Retinal pigment epithelial cell (primary cell): ENCODE data around the gene SLC26A6.

Experiments
- DNase-seq: peaks from one replicate; pipeline ENCODE4 v3.0.0-alpha.2; 2010; ENCODE audit warnings: low read depth
- H3K4me3 ChIP-seq: 2 replicates; pipeline ENCODE4 v1.5.1; 2011; ENCODE audit warnings: mild to moderate bottlenecking, low read length, control low read depth, moderate library complexity
- CTCF ChIP-seq: conservative IDR thresholded peaks from 2 replicates; pipeline ENCODE4 v1.5.1; 2011; ENCODE audit warnings: low read depth, low read length, control low read depth, inconsistent platforms

Gene SLC26A6

GRCh38 chr3:48660800-48661400 lies 25.6 kb upstream of the SLC26A6 start:
- no peak for TF ChIP-seq CTCF
- no peak for DNase-seq
- no peak overlapping the region for H3K4me3 ChIP-seq

- TF ChIP-seq CTCF: no peak
- no peak for DNase-seq
- H3K4me3 ChIP-seq: no peak overlapping the region
Observed at GRCh38 chr3:48656841-48657281, 21.6 kb upstream of the SLC26A6 start.

GRCh38 chr3:48656061-48656840 lies 21.0 kb upstream of the SLC26A6 start:
- peak; percentile 60 for TF ChIP-seq CTCF
- H3K4me3 ChIP-seq: peak overlapping the region; percentile 36
- no peak for DNase-seq

- peak overlapping the region; percentile 34 for H3K4me3 ChIP-seq
- TF ChIP-seq CTCF: no peak
- no peak for DNase-seq
Observed at GRCh38 chr3:48655606-48656005, 20.3 kb upstream of the SLC26A6 start.

- DNase-seq: no peak
- TF ChIP-seq CTCF: no peak
- no peak overlapping the region for H3K4me3 ChIP-seq
Observed at GRCh38 chr3:48655063-48655462, 19.8 kb upstream of the SLC26A6 start.

GRCh38 chr3:48652923-48653715 lies 17.9 kb upstream of the SLC26A6 start:
- no peak overlapping the region for H3K4me3 ChIP-seq
- no peak for DNase-seq
- TF ChIP-seq CTCF: no peak
